Prostate gland (tissue), 2 donors: Measurements from ENCODE around the gene CSF1R.

Experiments used
- POLR2A ChIP-seq: fragments of 450-650 bp; IDR thresholded peaks from one replicate; pipeline ENCODE4 v1.6.1; 2016; ENCODE audit warnings: antibody characterized with exemption, mild to moderate bottlenecking
- POLR2AphosphoS5 ChIP-seq: sonication (generic); formaldehyde crosslinking; IDR thresholded peaks from one replicate; pipeline ENCODE4 v1.6.1; 2017; ENCODE audit warnings: antibody characterized with exemption
- TF ChIP-seq, protein P1 (sequence below), 4 experiments: fragments of 200-600 bp in 2 of 4; fragments of 450-650 bp in 2 of 4; sonication (generic) in 2 of 4; IDR thresholded peaks; 1 replicate in 3 of 4; 2 replicates in 1 of 4; pipeline ENCODE4 v1.5.1; 2016 to 2019; ENCODE audit warnings: antibody characterized with exemption in 4 of 4, mild to moderate bottlenecking in 2 of 4, moderate library complexity in 2 of 4

DNA sequence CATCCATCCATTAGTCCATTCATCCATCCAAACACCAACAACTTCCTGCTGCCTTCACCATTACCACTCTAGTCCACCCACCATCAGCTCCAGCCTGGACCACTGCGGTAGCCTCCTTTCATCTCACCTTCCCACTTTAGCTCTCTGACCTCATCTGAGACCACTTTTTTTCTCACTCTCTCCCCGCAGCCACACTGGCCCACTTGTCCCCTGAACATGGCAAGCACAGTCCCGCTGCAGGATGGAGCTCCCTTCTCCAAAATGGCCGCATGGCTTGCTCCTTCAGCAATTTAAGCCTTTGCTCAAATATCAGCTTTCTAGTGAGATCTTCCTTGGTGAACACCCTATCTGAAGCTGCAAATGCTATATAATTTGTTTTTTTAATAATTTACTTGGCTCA lies 11.1 kb downstream of the CSF1R start:
- TF ChIP-seq POLR2AphosphoS5 (no peak), POLR2A (no peak)
- TF ChIP-seq, protein P1, sequence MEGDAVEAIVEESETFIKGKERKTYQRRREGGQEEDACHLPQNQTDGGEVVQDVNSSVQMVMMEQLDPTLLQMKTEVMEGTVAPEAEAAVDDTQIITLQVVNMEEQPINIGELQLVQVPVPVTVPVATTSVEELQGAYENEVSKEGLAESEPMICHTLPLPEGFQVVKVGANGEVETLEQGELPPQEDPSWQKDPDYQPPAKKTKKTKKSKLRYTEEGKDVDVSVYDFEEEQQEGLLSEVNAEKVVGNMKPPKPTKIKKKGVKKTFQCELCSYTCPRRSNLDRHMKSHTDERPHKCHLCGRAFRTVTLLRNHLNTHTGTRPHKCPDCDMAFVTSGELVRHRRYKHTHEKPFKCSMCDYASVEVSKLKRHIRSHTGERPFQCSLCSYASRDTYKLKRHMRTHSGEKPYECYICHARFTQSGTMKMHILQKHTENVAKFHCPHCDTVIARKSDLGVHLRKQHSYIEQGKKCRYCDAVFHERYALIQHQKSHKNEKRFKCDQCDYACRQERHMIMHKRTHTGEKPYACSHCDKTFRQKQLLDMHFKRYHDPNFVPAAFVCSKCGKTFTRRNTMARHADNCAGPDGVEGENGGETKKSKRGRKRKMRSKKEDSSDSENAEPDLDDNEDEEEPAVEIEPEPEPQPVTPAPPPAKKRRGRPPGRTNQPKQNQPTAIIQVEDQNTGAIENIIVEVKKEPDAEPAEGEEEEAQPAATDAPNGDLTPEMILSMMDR (IDR thresholded peaks at IDR 0.05), result no peak
